OCI-LY1 (cell line): Measurements from ENCODE around the gene ACAP2.

Experiments
- H2AFZ ChIP-seq: fragments of 200-600 bp; sonication (generic), shearing (Covaris generic); 2 replicates; pipeline ENCODE4 v1.6.0; 2014; ENCODE audit warnings: antibody characterized with exemption, mild to moderate bottlenecking, low read length
- H3F3A ChIP-seq: fragments of 200-600 bp; sonication (generic), shearing (Covaris generic); 2 replicates; pipeline ENCODE4 v1.6.0; 2014; ENCODE audit warnings: mild to moderate bottlenecking, antibody characterized with exemption, low read length, moderate library complexity; ENCODE audit not compliant: insufficient read depth
- H3K27ac ChIP-seq: fragments of 200-600 bp; sonication (generic); 2 replicates; pipeline ENCODE4 v1.5.1; 2014; ENCODE audit warnings: low read length, mixed run types, mild to moderate bottlenecking, low read depth; ENCODE audit not compliant: poor library complexity, severe bottlenecking
- H3K27me3 ChIP-seq: fragments of 200-600 bp; sonication (generic); 2 replicates; pipeline ENCODE4 v1.6.0; 2014; ENCODE audit warnings: antibody characterized with exemption, mild to moderate bottlenecking, low read length, moderate library complexity; ENCODE audit not compliant: insufficient read depth
- H3K36me3 ChIP-seq: fragments of 200-600 bp; sonication (generic); 2 replicates; pipeline ENCODE4 v1.6.1; 2014; ENCODE audit warnings: mild to moderate bottlenecking, antibody characterized with exemption, low read length, moderate library complexity, mixed read lengths; ENCODE audit not compliant: insufficient read depth
- H3K4me1 ChIP-seq: fragments of 200-600 bp; sonication (generic); 2 replicates; pipeline ENCODE4 v1.5.1; 2014; ENCODE audit warnings: mild to moderate bottlenecking, low read length, moderate library complexity; ENCODE audit not compliant: insufficient read depth, severe bottlenecking
- H3K4me2 ChIP-seq: fragments of 200-600 bp; sonication (generic), shearing (Covaris generic); 2 replicates; pipeline ENCODE4 v1.6.1; 2014; ENCODE audit warnings: low read length
- H3K4me3 ChIP-seq: fragments of 200-600 bp; sonication (generic); 2 replicates; pipeline ENCODE4 v1.5.1; 2014; ENCODE audit warnings: low read length, low read depth, mild to moderate bottlenecking, mixed read lengths; ENCODE audit not compliant: poor library complexity, severe bottlenecking
- H3K79me2 ChIP-seq: fragments of 200-600 bp; shearing (Covaris generic); 2 replicates; pipeline ENCODE4 v1.6.1; 2016; ENCODE audit warnings: mixed run types, low read length, mixed read lengths; ENCODE audit not compliant: insufficient read depth
- H3K9ac ChIP-seq: fragments of 200-600 bp; sonication (generic), shearing (Covaris generic); 2 replicates; pipeline ENCODE4 v1.6.1; 2014; ENCODE audit warnings: mild to moderate bottlenecking, low read length, mixed read lengths
- H3K9me2 ChIP-seq: fragments of 200-600 bp; sonication (generic), shearing (Covaris generic); 2 replicates; pipeline ENCODE4 v1.6.1; 2014; ENCODE audit warnings: low read depth, mild to moderate bottlenecking, low read length, mixed read lengths
- H3K9me3 ChIP-seq: fragments of 200-600 bp; shearing (Covaris generic); 2 replicates; pipeline ENCODE4 v1.6.1; 2014; ENCODE audit warnings: low read length, mixed read lengths
- H4K20me1 ChIP-seq: fragments of 200-600 bp; sonication (generic), shearing (Covaris generic); 2 replicates; pipeline ENCODE4 v1.6.0; 2016; ENCODE audit warnings: mild to moderate bottlenecking, low read length; ENCODE audit not compliant: insufficient read depth
- CTCF ChIP-seq: fragments of 200-600 bp; sonication (generic), shearing (Covaris generic); IDR thresholded peaks from 2 replicates; pipeline ENCODE4 v1.5.1; 2017; ENCODE audit warnings: mild to moderate bottlenecking, antibody characterized with exemption, low read length, moderate library complexity, mixed read lengths
- EZH2 ChIP-seq: fragments of 200-600 bp; sonication (generic), shearing (Covaris generic); IDR thresholded peaks from 2 replicates; pipeline ENCODE4 v1.8.0; 2017; ENCODE audit warnings: borderline replicate concordance, mixed run types, mild to moderate bottlenecking, antibody characterized with exemption, low read length, moderate library complexity, mixed read lengths

ACAP2 gene

GRCh38 chr3:195267096-195267495 lies 175.7 kb downstream of the ACAP2 start:
- Histone ChIP-seq H3K79me2 (no peaks in the 10 kb centered on the region), H3K4me2 (no peak overlapping the region)

GRCh38 chr3:195266428-195266827 lies 176.4 kb downstream of the ACAP2 start:
- Histone ChIP-seq H2AFZ (no peak overlapping the region), H3K9me2 (no peaks in the 10 kb centered on the region), H4K20me1 (no peaks in the 10 kb centered on the region), H3K9ac (no peak overlapping the region), H3K79me2 (no peaks in the 10 kb centered on the region), H3K27me3 (no peaks in the 10 kb centered on the region), H3K9me3 (no peaks in the 10 kb centered on the region), H3K4me1 (peaks cover 15% of the 10 kb centered on the region), H3F3A (no peaks in the 10 kb centered on the region), H3K27ac (no peak overlapping the region), H3K4me2 (no peak overlapping the region), H3K36me3 (peaks cover 10% of the 10 kb centered on the region; the same call in 1 of the 2 replicates), H3K4me3 (no peak overlapping the region)
- TF ChIP-seq EZH2: no peak
- TF ChIP-seq CTCF: no peak

More at GRCh38 chr3:195267096-195267495, 175.7 kb downstream of the ACAP2 start:
- no peaks in the 10 kb centered on the region for H3K27me3 ChIP-seq
- H2AFZ ChIP-seq: no peak overlapping the region
- H3K9me3 ChIP-seq: no peaks in the 10 kb centered on the region
- H3K9me2 ChIP-seq: no peaks in the 10 kb centered on the region
- H3K9ac ChIP-seq: no peak overlapping the region
- H3K36me3 ChIP-seq: peaks cover 10% of the 10 kb centered on the region; the same call in 1 of the 2 replicates
- H3K27ac ChIP-seq: no peak overlapping the region
- no peak for TF ChIP-seq CTCF
- TF ChIP-seq EZH2: no peak
- H4K20me1 ChIP-seq: no peaks in the 10 kb centered on the region
- H3K4me3 ChIP-seq: no peak overlapping the region
- no peaks in the 10 kb centered on the region for H3F3A ChIP-seq
- H3K4me1 ChIP-seq: peaks cover 20% of the 10 kb centered on the region

- Histone ChIP-seq H3K36me3 (peaks cover 10% of the 10 kb centered on the region; the same call in 1 of the 2 replicates), H3K4me1 (peaks cover 20% of the 10 kb centered on the region), H3K4me2 (no peak overlapping the region), H3K79me2 (no peaks in the 10 kb centered on the region), H3F3A (no peaks in the 10 kb centered on the region), H3K27ac (no peak overlapping the region), H3K9me2 (no peaks in the 10 kb centered on the region), H2AFZ (no peak overlapping the region), H4K20me1 (no peaks in the 10 kb centered on the region), H3K9me3 (no peaks in the 10 kb centered on the region), H3K4me3 (no peak overlapping the region), H3K9ac (no peak overlapping the region), H3K27me3 (no peaks in the 10 kb centered on the region)
- TF ChIP-seq CTCF (no peak; the same call in 1 of the 2 replicates), EZH2 (no peak)
These were observed 177.3 kb downstream of the ACAP2 start for GRCh38 chr3:195265363-195265976.
